ENCODE results near the gene TEX26.

The TEX26 gene

GRCh38 chr13:30932481-30933353 is at the start of gene TEX26:
TSS of gene TEX26 (plus strand) at chr13:30932656. CDS start at chr13:30932716, 60 bp downstream.
- TF ChIP-seq, protein P1, sequence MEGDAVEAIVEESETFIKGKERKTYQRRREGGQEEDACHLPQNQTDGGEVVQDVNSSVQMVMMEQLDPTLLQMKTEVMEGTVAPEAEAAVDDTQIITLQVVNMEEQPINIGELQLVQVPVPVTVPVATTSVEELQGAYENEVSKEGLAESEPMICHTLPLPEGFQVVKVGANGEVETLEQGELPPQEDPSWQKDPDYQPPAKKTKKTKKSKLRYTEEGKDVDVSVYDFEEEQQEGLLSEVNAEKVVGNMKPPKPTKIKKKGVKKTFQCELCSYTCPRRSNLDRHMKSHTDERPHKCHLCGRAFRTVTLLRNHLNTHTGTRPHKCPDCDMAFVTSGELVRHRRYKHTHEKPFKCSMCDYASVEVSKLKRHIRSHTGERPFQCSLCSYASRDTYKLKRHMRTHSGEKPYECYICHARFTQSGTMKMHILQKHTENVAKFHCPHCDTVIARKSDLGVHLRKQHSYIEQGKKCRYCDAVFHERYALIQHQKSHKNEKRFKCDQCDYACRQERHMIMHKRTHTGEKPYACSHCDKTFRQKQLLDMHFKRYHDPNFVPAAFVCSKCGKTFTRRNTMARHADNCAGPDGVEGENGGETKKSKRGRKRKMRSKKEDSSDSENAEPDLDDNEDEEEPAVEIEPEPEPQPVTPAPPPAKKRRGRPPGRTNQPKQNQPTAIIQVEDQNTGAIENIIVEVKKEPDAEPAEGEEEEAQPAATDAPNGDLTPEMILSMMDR (IDR thresholded peaks at IDR 0.05; ENCODE audit: insufficient read depth, low read depth, low read length, missing control alignments): no peak
- DNase-seq (ENCODE audit: low read depth): no peak
- no peak within 1 kb of the TSS for H3K4me3 ChIP-seq (ENCODE audit: low read length)

GRCh38 chr13:30882996-30883766 is 49.3 kb upstream of the TEX26 start:
- no peak overlapping the region for H3K4me3 ChIP-seq (ENCODE audit: low read length)
- no peak for DNase-seq (ENCODE audit: low read depth)
- TF ChIP-seq, protein P1 (IDR thresholded peaks at IDR 0.05; ENCODE audit: insufficient read depth, low read depth, low read length, missing control alignments): no peak

- H3K4me3 ChIP-seq (ENCODE audit: low read length): no peak overlapping the region
- no peak for DNase-seq (ENCODE audit: low read depth)
- TF ChIP-seq, protein P1 (IDR thresholded peaks at IDR 0.05; ENCODE audit: insufficient read depth, low read depth, low read length, missing control alignments): no peak
Measured at GRCh38 chr13:30884543-30884942, 47.9 kb upstream of the TEX26 start.

DNA sequence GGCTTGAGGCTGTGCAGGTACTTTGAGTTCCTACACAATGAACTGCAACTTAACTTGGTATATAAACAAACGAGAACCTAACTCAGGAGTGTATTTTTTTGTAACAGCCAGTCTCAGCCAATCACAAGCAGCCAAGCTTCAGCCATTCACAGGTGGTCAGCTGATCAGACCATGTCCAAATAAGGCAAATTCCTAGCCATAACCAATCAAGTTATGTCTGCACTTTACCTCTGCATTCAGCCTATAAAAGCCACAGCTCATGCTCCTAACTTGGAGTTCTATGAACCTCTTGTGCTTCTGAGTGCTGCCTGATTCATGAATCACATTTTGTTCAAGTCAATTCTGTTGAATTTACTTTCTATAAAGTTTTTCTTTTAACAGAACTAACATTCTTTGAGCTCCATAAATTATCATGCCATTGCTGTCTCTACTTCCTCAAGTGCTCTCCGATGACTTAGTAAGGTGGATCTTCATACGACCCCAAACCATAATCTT is 43.2 kb upstream of the TEX26 start:
- DNase-seq (ENCODE audit: low read depth): no peak
- no peak overlapping the region for H3K4me3 ChIP-seq (ENCODE audit: low read length)
- TF ChIP-seq, protein P1 (IDR thresholded peaks at IDR 0.05; ENCODE audit: insufficient read depth, low read depth, low read length, missing control alignments): no peak

DNA sequence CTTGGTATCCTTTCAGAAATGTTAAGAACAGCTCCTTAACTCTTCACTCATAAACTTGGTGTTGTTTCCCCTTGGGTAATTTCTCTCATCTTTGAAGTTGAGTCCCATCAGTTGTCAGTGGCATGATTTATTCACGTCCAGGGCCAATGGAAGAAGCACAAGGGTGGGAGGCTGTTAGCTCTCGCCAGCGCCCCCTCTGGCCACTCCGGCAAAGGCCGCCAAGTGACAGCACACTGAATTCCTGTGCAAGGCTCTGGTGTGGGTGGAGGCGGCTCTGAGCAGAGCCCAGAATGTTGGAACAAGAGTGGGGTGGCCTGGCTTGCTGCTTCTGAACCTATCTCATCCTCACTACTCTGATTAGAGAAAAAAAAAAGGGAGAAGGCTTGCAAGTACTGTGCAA is 39.5 kb upstream of the TEX26 start:
- peak; percentile 23 for DNase-seq (ENCODE audit: low read depth)
- TF ChIP-seq, protein P1 (IDR thresholded peaks at IDR 0.05; ENCODE audit: insufficient read depth, low read depth, low read length, missing control alignments): peak; percentile 37
- H3K4me3 ChIP-seq (ENCODE audit: low read length): no peak overlapping the region

- TF ChIP-seq, protein P1 (IDR thresholded peaks at IDR 0.05; ENCODE audit: insufficient read depth, low read depth, low read length, missing control alignments): no peak
- peak; percentile 82 for DNase-seq (ENCODE audit: low read depth)
- H3K4me3 ChIP-seq (ENCODE audit: low read length): no peak overlapping the region
Measured at GRCh38 chr13:30895773-30896172, 36.7 kb upstream of the TEX26 start.

All from epithelial cell of esophagus (primary cell).